Naive thymus-derived CD8-positive, alpha-beta T cell (primary cell): Measurements from ENCODE around the gene TMEM182. TPM values are rescaled to one million over a fixed set of nuclear protein-coding genes. Genes with fewer than 3 reads are reported as not detected.

Experiments used
- polyA plus RNA-seq, 3 donors: library from polyadenylated mRNA; unstranded; fragments of 300-500 nt; fragmentation: Illumina TruSeq; gene quantifications; one replicate each; pipeline ENCODE4 v1.2.3, GENCODE V29; 2021
- total RNA-seq, 8 experiments: library from RNA in 2 of 8; stranded (reverse) in 2 of 8; gene quantifications; one replicate each; pipeline ENCODE4 v1.2.3 and lab custom pipeline; 2021 to 2026

TMEM182 gene
- total and polyA plus RNA-seq, 5 experiments from 2014 or later, result 3.2 to 7.2 (median 6.3) TPM

Other genes starting within 250 kb of the TMEM182 start
- gene SLC9A2, start 142.5 kb upstream of the TMEM182 start, total RNA-seq, result not detected
- gene SLC9A2, start 142.5 kb upstream of the TMEM182 start, polyA plus RNA-seq, result not detected